Gastroesophageal sphincter (tissue), 4 donors: ENCODE data around the gene CBLB. TPM values are rescaled to one million over a fixed set of nuclear protein-coding genes. Genes with fewer than 3 reads are reported as not detected.

Experiments
- ATAC-seq: fragments of 150-250 bp; one replicate; pipeline ENCODE4 v1.9.1; 2016; ENCODE audit warnings: mild to moderate bottlenecking, moderate library complexity
- H3K27ac ChIP-seq, 4 donors: fragments of 200-600 bp; sonication (generic) in 3 of 4; 1 replicate in 3 of 4; 2 replicates in 1 of 4; pipeline ENCODE4 v1.5.1; 2016 to 2019
- H3K27me3 ChIP-seq: fragments of 200-600 bp; sonication (generic); one replicate; pipeline ENCODE4 v1.5.1; 2019
- H3K36me3 ChIP-seq, 2 donors: fragments of 200-600 bp; sonication (generic); one replicate each; pipeline ENCODE4 v1.5.1; 2019; ENCODE audit warnings: control low read depth in 1 of 2
- H3K4me1 ChIP-seq, 3 donors: fragments of 200-600 bp; sonication (generic); 1 replicate in 2 of 3; 2 replicates in 1 of 3; pipeline ENCODE4 v1.5.1; 2016 to 2019; ENCODE audit warnings: control low read depth in 2 of 3
- H3K4me3 ChIP-seq, 2 donors: fragments of 200-600 bp; sonication (generic); one replicate each; pipeline ENCODE4 v1.5.1; 2019; ENCODE audit warnings: mild to moderate bottlenecking in 1 of 2, moderate library complexity in 1 of 2
- H3K9me3 ChIP-seq, 3 donors: fragments of 200-600 bp; sonication (generic); one replicate each; pipeline ENCODE4 v1.5.1; 2017 to 2019; ENCODE audit warnings: control low read depth in 2 of 3
- EP300 ChIP-seq: sonication (generic); formaldehyde crosslinking; IDR thresholded peaks from one replicate; pipeline ENCODE4 v1.6.1; 2017; ENCODE audit warnings: antibody characterized with exemption, mild to moderate bottlenecking
- POLR2A ChIP-seq, 2 donors: fragments of 450-650 bp; IDR thresholded peaks; one replicate each; pipeline ENCODE4 v1.6.1; 2017; ENCODE audit warnings: antibody characterized with exemption in 2 of 2, mild to moderate bottlenecking in 2 of 2, moderate library complexity in 1 of 2
- POLR2AphosphoS5 ChIP-seq: sonication (generic); formaldehyde crosslinking; IDR thresholded peaks from one replicate; pipeline ENCODE4 v1.6.1; 2017; ENCODE audit warnings: antibody characterized with exemption
- WGBS, 2 donors: methylation state at CpG; one replicate each; pipeline ENCODE4 v1.1.5; 2018; ENCODE audit warnings: low coverage in 1 of 2; 5-methylcytosine and 5-hydroxymethylcytosine counted together
- total RNA-seq, 4 donors: library from RNA; depleted of rRNA; stranded (reverse); fragments of >200 nt; gene quantifications; one replicate each; pipeline ENCODE4 v1.1.0, GENCODE V29; 2016
- TF ChIP-seq, protein P1 (sequence below), 4 experiments: fragments of 200-600 bp in 2 of 4; fragments of 450-650 bp in 2 of 4; sonication (generic) in 1 of 4; IDR thresholded peaks; one replicate each; pipeline ENCODE4 v1.5.1; 2017 to 2019; ENCODE audit warnings: antibody characterized with exemption in 4 of 4, mild to moderate bottlenecking in 2 of 4, moderate library complexity in 2 of 4

CBLB gene
- total RNA-seq, 4 donors from 2014 or later = 27.4 to 59.4 (median 40.4) TPM

DNA sequence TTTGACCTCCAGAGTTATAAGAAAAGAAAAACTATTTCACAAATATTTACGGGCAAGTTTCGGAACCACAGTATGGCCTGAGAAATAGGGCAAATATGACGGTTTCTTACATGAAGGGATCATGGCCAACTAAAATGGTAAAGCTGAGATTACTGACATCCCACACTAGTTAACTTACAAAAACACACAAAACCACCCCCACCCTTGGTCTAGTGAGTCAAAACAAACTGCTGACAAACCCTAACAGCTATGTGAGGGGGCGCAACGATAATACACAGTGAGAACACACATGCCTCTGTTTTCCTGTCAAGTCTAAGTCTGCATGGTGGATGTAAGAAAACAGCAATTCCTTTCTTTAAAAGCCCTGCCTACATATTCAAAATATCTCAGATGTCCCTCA lies 32.3 kb downstream of the CBLB start:
- H3K9me3 ChIP-seq = no peaks in the 10 kb centered on the region
- H3K4me3 ChIP-seq = no peak overlapping the region
- no peak for TF ChIP-seq POLR2A (IDR thresholded peaks at IDR 0.05)
- peaks cover 0 to 6% of the 10 kb centered on the region in 2 donors for H3K36me3 ChIP-seq
- WGBS, 2 donors = 78 to 82% methylated on average over 5 of the region's 5 CpGs
- ATAC-seq = no peak
- peaks cover 3 to 28% (median 4%) of the 10 kb centered on the region in 3 donors for H3K4me1 ChIP-seq
- H3K27me3 ChIP-seq = no peaks in the 10 kb centered on the region
- no peak overlapping the region for H3K27ac ChIP-seq

DNA sequence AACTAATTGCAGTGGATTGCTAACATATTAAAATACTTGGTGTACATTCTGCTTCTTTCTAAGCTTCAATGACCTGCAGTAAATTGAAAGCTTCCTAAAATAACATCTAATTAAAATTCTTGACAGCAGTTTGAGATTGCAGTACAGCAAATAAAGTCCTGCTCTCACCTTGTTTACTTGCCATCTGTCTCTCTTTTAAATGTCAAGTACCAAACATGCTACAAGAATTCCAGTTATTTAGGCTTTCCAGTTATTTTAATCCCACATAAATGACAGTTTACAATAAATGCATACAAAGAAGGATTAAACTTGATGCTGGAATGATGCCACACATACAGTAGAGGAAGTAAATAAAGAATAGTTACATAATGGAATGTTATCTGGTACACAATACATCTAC lies 33.2 kb downstream of the CBLB start:
- Histone ChIP-seq H3K27ac (no peak overlapping the region), H3K9me3 (no peaks in the 10 kb centered on the region), H3K4me3 (no peak overlapping the region), H3K27me3 (no peaks in the 10 kb centered on the region), H3K36me3 (peaks cover 0 to 6% of the 10 kb centered on the region in 2 donors), H3K4me1 (peaks cover 3 to 28% (median 4%) of the 10 kb centered on the region in 3 donors)
- no peak for ATAC-seq
- TF ChIP-seq, protein P1, sequence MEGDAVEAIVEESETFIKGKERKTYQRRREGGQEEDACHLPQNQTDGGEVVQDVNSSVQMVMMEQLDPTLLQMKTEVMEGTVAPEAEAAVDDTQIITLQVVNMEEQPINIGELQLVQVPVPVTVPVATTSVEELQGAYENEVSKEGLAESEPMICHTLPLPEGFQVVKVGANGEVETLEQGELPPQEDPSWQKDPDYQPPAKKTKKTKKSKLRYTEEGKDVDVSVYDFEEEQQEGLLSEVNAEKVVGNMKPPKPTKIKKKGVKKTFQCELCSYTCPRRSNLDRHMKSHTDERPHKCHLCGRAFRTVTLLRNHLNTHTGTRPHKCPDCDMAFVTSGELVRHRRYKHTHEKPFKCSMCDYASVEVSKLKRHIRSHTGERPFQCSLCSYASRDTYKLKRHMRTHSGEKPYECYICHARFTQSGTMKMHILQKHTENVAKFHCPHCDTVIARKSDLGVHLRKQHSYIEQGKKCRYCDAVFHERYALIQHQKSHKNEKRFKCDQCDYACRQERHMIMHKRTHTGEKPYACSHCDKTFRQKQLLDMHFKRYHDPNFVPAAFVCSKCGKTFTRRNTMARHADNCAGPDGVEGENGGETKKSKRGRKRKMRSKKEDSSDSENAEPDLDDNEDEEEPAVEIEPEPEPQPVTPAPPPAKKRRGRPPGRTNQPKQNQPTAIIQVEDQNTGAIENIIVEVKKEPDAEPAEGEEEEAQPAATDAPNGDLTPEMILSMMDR (IDR thresholded peaks at IDR 0.05) = no peak
- no peak for TF ChIP-seq EP300
- TF ChIP-seq POLR2AphosphoS5 = no peak
- TF ChIP-seq POLR2A (IDR thresholded peaks at IDR 0.05) = no peak

DNA sequence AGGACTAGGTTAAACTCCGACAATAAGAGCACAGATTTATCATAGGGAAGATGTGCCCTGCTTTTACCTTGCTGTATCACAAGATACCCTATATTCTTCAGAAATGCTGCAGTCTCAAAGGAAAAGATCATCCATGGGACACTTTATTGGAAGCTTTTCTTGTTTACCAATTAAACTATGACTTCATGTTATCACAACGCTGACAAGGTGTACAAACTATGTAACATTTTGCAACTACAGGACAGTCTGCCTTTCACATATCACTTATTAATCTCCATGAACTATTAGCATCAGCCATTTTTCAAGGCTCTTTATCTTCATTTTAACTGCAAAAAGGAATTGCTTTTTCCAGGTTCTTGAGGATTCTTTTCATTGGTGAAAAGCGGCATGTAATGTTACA lies 34.0 kb downstream of the CBLB start:
- Histone ChIP-seq H3K4me3 (no peak overlapping the region), H3K27me3 (no peaks in the 10 kb centered on the region), H3K9me3 (no peaks in the 10 kb centered on the region), H3K4me1 (peaks cover 3 to 28% (median 4%) of the 10 kb centered on the region in 3 donors), H3K36me3 (peaks cover 0 to 6% of the 10 kb centered on the region in 2 donors), H3K27ac (no peak overlapping the region)
- ATAC-seq = no peak
- TF ChIP-seq, protein P1 (IDR thresholded peaks at IDR 0.05) = no peak
- TF ChIP-seq POLR2A (IDR thresholded peaks at IDR 0.05) (no peak), EP300 (no peak), POLR2AphosphoS5 (no peak)
- 96% methylated on average over 3 of the region's 3 CpGs for WGBS, 2 donors

DNA sequence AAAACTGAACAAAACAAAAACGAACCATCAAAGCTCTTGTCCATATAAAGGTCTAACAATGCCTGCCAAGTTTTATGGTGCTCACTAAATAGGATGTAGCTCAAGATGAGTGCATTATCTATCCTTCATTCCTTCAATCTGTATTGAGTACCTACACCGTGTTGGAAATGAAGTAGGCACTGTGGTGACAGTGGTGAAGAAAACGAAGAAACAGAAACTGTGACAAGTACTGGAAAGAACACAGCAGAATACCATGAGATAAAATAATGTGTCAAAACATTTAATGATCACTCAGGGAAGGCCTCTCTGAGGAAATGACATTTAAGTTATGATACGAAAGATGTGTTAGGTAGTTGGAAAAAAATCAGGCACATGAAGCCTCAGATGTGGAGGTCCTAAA lies 36.2 kb downstream of the CBLB start:
- Histone ChIP-seq H3K27ac (no peak overlapping the region), H3K9me3 (no peaks in the 10 kb centered on the region), H3K27me3 (no peaks in the 10 kb centered on the region), H3K36me3 (no peaks in the 10 kb centered on the region), H3K4me3 (no peak overlapping the region), H3K4me1 (peaks cover 3 to 32% (median 4%) of the 10 kb centered on the region in 3 donors)
- TF ChIP-seq EP300 (no peak), POLR2AphosphoS5 (no peak), POLR2A (IDR thresholded peaks at IDR 0.05) (no peak)
- TF ChIP-seq, protein P1 (IDR thresholded peaks at IDR 0.05) = no peak
- 68 to 75% methylated on average over 4 of the region's 4 CpGs for WGBS, 2 donors
- ATAC-seq = no peak

DNA sequence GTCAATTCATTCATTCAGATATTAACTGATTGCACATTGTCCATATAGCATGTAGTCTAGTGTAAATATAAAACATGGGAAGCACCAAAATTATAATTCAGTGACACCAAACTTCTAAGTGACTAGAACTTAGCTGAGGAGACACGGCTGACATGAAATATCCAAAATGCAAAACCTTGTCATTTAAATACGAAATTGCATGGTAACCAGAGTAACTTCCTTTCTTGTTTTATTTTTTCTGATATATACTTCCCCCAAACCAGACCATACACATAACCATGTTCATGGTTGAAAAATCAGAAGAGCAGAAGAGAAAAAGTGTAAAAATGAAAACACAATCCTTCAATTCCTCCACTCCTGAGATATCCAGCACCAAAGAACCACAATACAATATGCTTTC lies 38.0 kb downstream of the CBLB start:
- no peak for ATAC-seq
- no peaks in the 10 kb centered on the region for H3K36me3 ChIP-seq
- no peak overlapping the region for H3K27ac ChIP-seq
- H3K9me3 ChIP-seq = no peaks in the 10 kb centered on the region
- TF ChIP-seq POLR2A (IDR thresholded peaks at IDR 0.05) = no peak
- TF ChIP-seq, protein P1 (IDR thresholded peaks at IDR 0.05) = no peak
- TF ChIP-seq EP300 = no peak
- no peak for TF ChIP-seq POLR2AphosphoS5
- 97 to 100% methylated on average over 2 of the region's 2 CpGs for WGBS, 2 donors
- no peaks in the 10 kb centered on the region for H3K27me3 ChIP-seq
- H3K4me3 ChIP-seq = no peak overlapping the region
- peaks cover 0 to 21% (median 3%) of the 10 kb centered on the region in 3 donors for H3K4me1 ChIP-seq
